OCI-LY7 (cell line): ENCODE data around the gene RHO. TPM values are rescaled to one million over a fixed set of nuclear protein-coding genes. Genes with fewer than 3 reads are reported as not detected.

ENCODE experiments used
- BruUV-seq: library from RNA; stranded (reverse); fragments of 400-500 nt; replicated peaks from 2 replicates; lab custom pipeline; 2021; lab: Mats Ljungman, UMichigan
- CTCF ChIA-PET: fragments of 300-600 bp; sonication (Branson Sonifier 250); formaldehyde crosslinking; loops from one replicate; lab custom pipeline; 2022; ENCODE audit warnings: antibody characterized with exemption; ENCODE audit not compliant: unreplicated experiment; lab: Charles Lee
- POLR2A ChIA-PET: fragments of 300-600 bp; sonication (Branson Sonifier 250); formaldehyde crosslinking; loops from one replicate; lab custom pipeline; 2022; ENCODE audit warnings: antibody characterized with exemption; lab: Charles Lee
- DNase-seq: peaks from one replicate; pipeline ENCODE4 v3.0.0-alpha.2; 2015; ENCODE audit warnings: low spot score
- H2AFZ ChIP-seq: fragments of 200-600 bp; sonication (generic), shearing (Covaris generic); 2 replicates; pipeline ENCODE4 v1.6.1; 2014; ENCODE audit warnings: mild to moderate bottlenecking, antibody characterized with exemption, low read length, moderate library complexity
- H3K27ac ChIP-seq: fragments of 200-600 bp; sonication (generic); 2 replicates; pipeline ENCODE4 v1.5.1; 2014; ENCODE audit warnings: mixed run types, low read depth, mild to moderate bottlenecking, moderate library complexity, low read length, inconsistent platforms; ENCODE audit not compliant: poor library complexity, severe bottlenecking
- H3K36me3 ChIP-seq: fragments of 200-600 bp; sonication (generic); 2 replicates; pipeline ENCODE4 v1.6.1; 2014; ENCODE audit warnings: mild to moderate bottlenecking, antibody characterized with exemption, low read length, moderate library complexity, mixed read lengths; ENCODE audit not compliant: insufficient read depth
- H3K4me1 ChIP-seq: fragments of 200-600 bp; sonication (generic); 2 replicates; pipeline ENCODE4 v1.5.1; 2014; ENCODE audit warnings: mild to moderate bottlenecking, low read length; ENCODE audit not compliant: insufficient read depth, poor library complexity, severe bottlenecking
- H3K4me2 ChIP-seq: fragments of 200-600 bp; sonication (generic); 2 replicates; pipeline ENCODE4 v1.6.1; 2014; ENCODE audit warnings: mild to moderate bottlenecking, low read length
- H3K4me3 ChIP-seq: fragments of 200-600 bp; sonication (generic); 2 replicates; pipeline ENCODE4 v1.5.1; 2014; ENCODE audit warnings: mild to moderate bottlenecking, low read depth, low read length; ENCODE audit not compliant: poor library complexity, severe bottlenecking
- H3K79me2 ChIP-seq: fragments of 200-600 bp; sonication (generic); 2 replicates; pipeline ENCODE4 v1.6.1; 2016; ENCODE audit warnings: low read depth, mild to moderate bottlenecking, low read length, moderate library complexity, mixed read lengths; ENCODE audit not compliant: insufficient read depth
- H3K9me2 ChIP-seq: fragments of 200-600 bp; sonication (generic); 2 replicates; pipeline ENCODE4 v1.6.1; 2016; ENCODE audit warnings: mild to moderate bottlenecking, low read length, mixed read lengths; ENCODE audit not compliant: insufficient read depth
- H3K9me3 ChIP-seq: fragments of 200-600 bp; sonication (generic); 2 replicates; pipeline ENCODE4 v1.6.1; 2014; ENCODE audit warnings: mild to moderate bottlenecking, mixed run types, low read length, mixed read lengths
- H4K20me1 ChIP-seq: fragments of 200-600 bp; sonication (generic); 2 replicates; pipeline ENCODE4 v1.6.1; 2014; ENCODE audit warnings: mild to moderate bottlenecking, antibody characterized with exemption, low read length, moderate library complexity, mixed read lengths; ENCODE audit not compliant: insufficient read depth
- CTCF ChIP-seq: fragments of 200-600 bp; sonication (generic); conservative IDR thresholded peaks from 2 replicates; pipeline ENCODE4 v1.5.1; 2014; ENCODE audit warnings: mild to moderate bottlenecking, antibody characterized with exemption, low read length, moderate library complexity, mixed read lengths
- EZH2phosphoT487 ChIP-seq: fragments of 200-600 bp; sonication (generic); IDR thresholded peaks from 2 replicates; pipeline ENCODE4 v1.6.1; 2018; ENCODE audit warnings: low read depth, borderline replicate concordance, mild to moderate bottlenecking, mixed run types, antibody characterized with exemption, low read length, moderate library complexity, mixed read lengths
- intact Hi-C: fragments of 100-400 bp; cut with micrococcal nuclease; formaldehyde crosslinking; loops from one replicate; pipeline ENCODE4 v1.10.0; 2022; ENCODE audit not compliant: unreplicated experiment
- total RNA-seq, 2 experiments: library from RNA; depleted of rRNA in 1 of 2; stranded (reverse); fragments of >200 nt in 1 of 2; shearing (Covaris generic) in 1 of 2; gene quantifications; 2 replicates each; pipeline ENCODE4 v1.2.3, GENCODE V29; 2014 to 2022

RHO gene
- total RNA-seq, 2 experiments from 2014 or later, result not detected

GRCh38 chr3:129557548-129557894, 29.1 kb downstream of the RHO start:
- H2AFZ ChIP-seq, result no peak overlapping the region
- CTCF ChIA-PET, result no interaction called here
- H3K4me3 ChIP-seq, result no peak overlapping the region
- H3K4me2 ChIP-seq, result no peak overlapping the region
- BruUV-seq, result no TSS peak
- H3K79me2 ChIP-seq, result no peaks in the 10 kb centered on the region
- H3K36me3 ChIP-seq, result no peaks in the 10 kb centered on the region
- H3K9me2 ChIP-seq, result no peaks in the 10 kb centered on the region
- peaks cover 53% of the 10 kb centered on the region for H3K4me1 ChIP-seq
- no peak overlapping the region for H3K27ac ChIP-seq
- H3K9me3 ChIP-seq, result no peaks in the 10 kb centered on the region
- intact Hi-C loops, result no loop called here
- TF ChIP-seq CTCF (no peak), EZH2phosphoT487 (no peak)
- no peaks in the 10 kb centered on the region for H4K20me1 ChIP-seq
- no peak for DNase-seq
- POLR2A ChIA-PET, result no interaction called here

- ChIA-PET POLR2A (interaction anchor here (0.8 to 1.4 kb wide), 3 partner anchors 13 to 19 kb away, joined by 4 to 6 read pairs (median 6); no protein-coding TSS in a partner anchor), CTCF (interaction anchor here (1.5 to 1.6 kb wide), 2 partner anchors 19 to 117 kb away, joined by 3 read pairs; no protein-coding TSS in a partner anchor)
- H3K4me3 ChIP-seq, result peak overlapping the region; percentile 2
- no peaks in the 10 kb centered on the region for H3K9me3 ChIP-seq
- intact Hi-C loops, result no loop called here
- peak overlapping the region; percentile 21 for H3K27ac ChIP-seq
- no peaks in the 10 kb centered on the region for H3K36me3 ChIP-seq
- peaks cover 52% of the 10 kb centered on the region for H3K4me1 ChIP-seq
- no peak for DNase-seq
- H4K20me1 ChIP-seq, result no peaks in the 10 kb centered on the region
- no peaks in the 10 kb centered on the region for H3K9me2 ChIP-seq
- peak overlapping the region; percentile 64; the same call in 1 of the 2 replicates for H2AFZ ChIP-seq
- peak overlapping the region; percentile 52 for H3K4me2 ChIP-seq
- H3K79me2 ChIP-seq, result no peaks in the 10 kb centered on the region
- BruUV-seq, result no TSS peak
- TF ChIP-seq CTCF (no peak), EZH2phosphoT487 (no peak)
Observed at GRCh38 chr3:129558081-129558771, 29.8 kb downstream of the RHO start.
